GM23338 (cell line): ENCODE measurements around the gene RNF152. TPM values are rescaled to one million over a fixed set of nuclear protein-coding genes. Genes with fewer than 3 reads are reported as not detected.

Experiments used
- ATAC-seq: fragments of 200-7000 bp; cut with Tn5 transposase; 3 replicates; pipeline ENCODE4 v1.9.1; 2020
- DNase-seq: peaks from one replicate; pipeline ENCODE4 v3.0.0-alpha.2; 2015; ENCODE audit warnings: low spot score
- H2AFZ ChIP-seq: fragments of 200-600 bp; sonication (generic); 2 replicates; pipeline ENCODE4 v1.8.0; 2016; ENCODE audit warnings: antibody characterized with exemption, mild to moderate bottlenecking, moderate library complexity
- H3F3A ChIP-seq: fragments of 200-600 bp; sonication (generic); replicated peaks from 2 replicates; pipeline ENCODE4 v1.8.0; 2017; ENCODE audit warnings: antibody characterized with exemption, mixed run types, low read depth
- H3K27ac ChIP-seq: fragments of 200-600 bp; sonication (generic); 2 replicates; pipeline ENCODE4 v1.6.1; 2016; ENCODE audit warnings: low read depth
- H3K27me3 ChIP-seq: fragments of 200-600 bp; sonication (generic); 2 replicates; pipeline ENCODE4 v1.8.0; 2016; ENCODE audit warnings: mild to moderate bottlenecking, mixed run types, moderate library complexity; ENCODE audit not compliant: insufficient read depth
- H3K36me3 ChIP-seq: fragments of 200-600 bp; sonication (generic); 2 replicates; pipeline ENCODE4 v1.8.0; 2016; ENCODE audit warnings: mild to moderate bottlenecking; ENCODE audit not compliant: insufficient read depth
- H3K4me1 ChIP-seq: fragments of 200-600 bp; sonication (generic); 2 replicates; pipeline ENCODE4 v1.8.0; 2016; ENCODE audit warnings: mild to moderate bottlenecking, moderate library complexity; ENCODE audit not compliant: insufficient read depth
- H3K4me2 ChIP-seq: fragments of 200-600 bp; sonication (generic); 2 replicates; pipeline ENCODE4 v1.7.1; 2017; ENCODE audit warnings: mixed run types
- H3K4me3 ChIP-seq: fragments of 200-600 bp; sonication (generic); 2 replicates; pipeline ENCODE4 v1.6.1; 2016; ENCODE audit warnings: mixed run types
- H3K79me2 ChIP-seq: fragments of 200-600 bp; sonication (generic); replicated peaks from 2 replicates; pipeline ENCODE4 v1.8.0; 2017; ENCODE audit warnings: mild to moderate bottlenecking; ENCODE audit not compliant: insufficient read depth
- H3K9me2 ChIP-seq: fragments of 200-600 bp; sonication (generic); 2 replicates; pipeline ENCODE4 v1.8.0; 2017; ENCODE audit not compliant: insufficient read depth
- H4K20me1 ChIP-seq: fragments of 200-600 bp; sonication (generic); replicated peaks from 2 replicates; pipeline ENCODE4 v1.8.0; 2017; ENCODE audit warnings: mild to moderate bottlenecking; ENCODE audit not compliant: insufficient read depth
- H3K27ac Mint-ChIP-seq: 2 replicates; pipeline ENCODE4 v1.8.0; 2020; ENCODE audit warnings: inconsistent platforms, mild to moderate bottlenecking, moderate library complexity, mixed read lengths
- H3K27me3 Mint-ChIP-seq: 3 replicates; pipeline ENCODE4 v1.8.0; 2022; ENCODE audit warnings: low read depth, mild to moderate bottlenecking, moderate library complexity, mixed read lengths, inconsistent platforms; ENCODE audit not compliant: insufficient read depth, poor library complexity
- H3K36me3 Mint-ChIP-seq: 3 replicates; pipeline ENCODE4 v1.8.0; 2021; ENCODE audit warnings: low read depth, mild to moderate bottlenecking, inconsistent platforms, moderate library complexity, mixed read lengths
- H3K4me1 Mint-ChIP-seq: 3 replicates; pipeline ENCODE4 v1.8.0; 2020; ENCODE audit warnings: mild to moderate bottlenecking, inconsistent platforms, mixed read lengths
- H3K4me3 Mint-ChIP-seq: 3 replicates; pipeline ENCODE4 v1.8.0; 2021; ENCODE audit warnings: moderate library complexity, mild to moderate bottlenecking, inconsistent platforms, mixed read lengths
- H3K9me3 Mint-ChIP-seq: 3 replicates; pipeline ENCODE4 v1.8.0; 2020; ENCODE audit warnings: moderate library complexity, mild to moderate bottlenecking, inconsistent platforms, mixed read lengths
- CREB1 ChIP-seq: fragments of 250-450 bp; sonication (Bioruptor Pico); IDR thresholded peaks from 2 replicates; pipeline ENCODE4 v1.5.0; 2020; ENCODE audit warnings: low read depth, mild to moderate bottlenecking, moderate library complexity
- CTCF ChIP-seq, 2 experiments: fragments of 200-600 bp in 1 of 2; sonication (generic) in 1 of 2; conservative IDR thresholded peaks; 2 replicates each; pipeline versions ENCODE4 v1.5.1 to v1.6.1; 2016 to 2017; ENCODE audit warnings: antibody characterized with exemption in 2 of 2, low read depth in 2 of 2, mild to moderate bottlenecking in 2 of 2, moderate library complexity in 1 of 2
- ETS1 ChIP-seq: IDR thresholded peaks from 2 replicates; pipeline ENCODE4 v1.6.1; 2016; ENCODE audit warnings: antibody characterized with exemption
- EZH2phosphoT487 ChIP-seq: fragments of 200-600 bp; sonication (generic); IDR thresholded peaks from one replicate; pipeline ENCODE4 v1.8.1; 2018; ENCODE audit warnings: antibody characterized with exemption; ENCODE audit not compliant: unreplicated experiment
- JUNB ChIP-seq: IDR thresholded peaks from one replicate; pipeline ENCODE4 v1.6.1; 2016; ENCODE audit warnings: antibody characterized with exemption; ENCODE audit not compliant: unreplicated experiment
- NANOG ChIP-seq: IDR thresholded peaks from 2 replicates; pipeline ENCODE4 v1.6.1; 2016; ENCODE audit warnings: antibody characterized with exemption, borderline replicate concordance
- POLR2AphosphoS5 ChIP-seq: IDR thresholded peaks from 2 replicates; pipeline ENCODE4 v1.6.1; 2016; ENCODE audit warnings: antibody characterized with exemption, low read depth
- ZNF114 ChIP-seq: fragments of 250-450 bp; sonication (Bioruptor Pico); IDR thresholded peaks from 2 replicates; pipeline ENCODE4 v1.5.0; 2020; ENCODE audit warnings: mild to moderate bottlenecking, moderate library complexity
- polyA plus RNA-seq: library from polyadenylated mRNA; unstranded; fragments of >200 nt; fragmentation: Nextera tagmentation; extraction: Ambion mirVana; gene quantifications from 2 replicates; pipeline ENCODE4 v1.2.1, GENCODE V29; 2016
- total RNA-seq: library from RNA; depleted of rRNA; stranded (reverse); fragments of >200 nt; shearing (Covaris generic); gene quantifications from 2 replicates; pipeline ENCODE4 v1.2.3, GENCODE V29; 2014
- TF ChIP-seq, protein P1 (sequence below): fragments of 250-450 bp; sonication (Bioruptor Pico); IDR thresholded peaks from 2 replicates; pipeline ENCODE4 v1.5.0; 2020; ENCODE audit warnings: mild to moderate bottlenecking, moderate library complexity

The RNF152 gene
- total and polyA plus RNA-seq, 2 experiments from 2014 or later = 1.2 to 2.9 TPM

- Histone ChIP-seq H3K36me3 (no peaks in the 10 kb centered on the region), H3K4me2 (no peak overlapping the region), H3K9me2 (0 out of 2 replicates have a peak, but pooled peaks cover 3% of the 10 kb centered on the region), H3K79me2 (no peaks in the 10 kb centered on the region), H3F3A (no peaks in the 10 kb centered on the region), H4K20me1 (no peaks in the 10 kb centered on the region), H3K27ac (no peak overlapping the region), H3K4me1 (no peaks in the 10 kb centered on the region), H3K4me3 (no peak overlapping the region), H3K27me3 (no peaks in the 10 kb centered on the region), H2AFZ (no peak overlapping the region)
- H3K27ac Mint-ChIP-seq = no peak overlapping the region
- H3K27me3 Mint-ChIP-seq = peaks cover 4% of the 10 kb centered on the region
- DNase-seq (no peak), ATAC-seq (no peak)
- no peak overlapping the region for H3K4me3 Mint-ChIP-seq
- H3K9me3 Mint-ChIP-seq = peaks cover 4% of the 10 kb centered on the region; the same call in 1 of the 3 replicates
- no peaks in the 10 kb centered on the region; the same call in 2 of the 3 replicates for H3K4me1 Mint-ChIP-seq
- H3K36me3 Mint-ChIP-seq = no peaks in the 10 kb centered on the region; the same call in 2 of the 3 replicates
- TF ChIP-seq CREB1 (CRISPR knock-in tag) = no peak
- TF ChIP-seq, protein P1, sequence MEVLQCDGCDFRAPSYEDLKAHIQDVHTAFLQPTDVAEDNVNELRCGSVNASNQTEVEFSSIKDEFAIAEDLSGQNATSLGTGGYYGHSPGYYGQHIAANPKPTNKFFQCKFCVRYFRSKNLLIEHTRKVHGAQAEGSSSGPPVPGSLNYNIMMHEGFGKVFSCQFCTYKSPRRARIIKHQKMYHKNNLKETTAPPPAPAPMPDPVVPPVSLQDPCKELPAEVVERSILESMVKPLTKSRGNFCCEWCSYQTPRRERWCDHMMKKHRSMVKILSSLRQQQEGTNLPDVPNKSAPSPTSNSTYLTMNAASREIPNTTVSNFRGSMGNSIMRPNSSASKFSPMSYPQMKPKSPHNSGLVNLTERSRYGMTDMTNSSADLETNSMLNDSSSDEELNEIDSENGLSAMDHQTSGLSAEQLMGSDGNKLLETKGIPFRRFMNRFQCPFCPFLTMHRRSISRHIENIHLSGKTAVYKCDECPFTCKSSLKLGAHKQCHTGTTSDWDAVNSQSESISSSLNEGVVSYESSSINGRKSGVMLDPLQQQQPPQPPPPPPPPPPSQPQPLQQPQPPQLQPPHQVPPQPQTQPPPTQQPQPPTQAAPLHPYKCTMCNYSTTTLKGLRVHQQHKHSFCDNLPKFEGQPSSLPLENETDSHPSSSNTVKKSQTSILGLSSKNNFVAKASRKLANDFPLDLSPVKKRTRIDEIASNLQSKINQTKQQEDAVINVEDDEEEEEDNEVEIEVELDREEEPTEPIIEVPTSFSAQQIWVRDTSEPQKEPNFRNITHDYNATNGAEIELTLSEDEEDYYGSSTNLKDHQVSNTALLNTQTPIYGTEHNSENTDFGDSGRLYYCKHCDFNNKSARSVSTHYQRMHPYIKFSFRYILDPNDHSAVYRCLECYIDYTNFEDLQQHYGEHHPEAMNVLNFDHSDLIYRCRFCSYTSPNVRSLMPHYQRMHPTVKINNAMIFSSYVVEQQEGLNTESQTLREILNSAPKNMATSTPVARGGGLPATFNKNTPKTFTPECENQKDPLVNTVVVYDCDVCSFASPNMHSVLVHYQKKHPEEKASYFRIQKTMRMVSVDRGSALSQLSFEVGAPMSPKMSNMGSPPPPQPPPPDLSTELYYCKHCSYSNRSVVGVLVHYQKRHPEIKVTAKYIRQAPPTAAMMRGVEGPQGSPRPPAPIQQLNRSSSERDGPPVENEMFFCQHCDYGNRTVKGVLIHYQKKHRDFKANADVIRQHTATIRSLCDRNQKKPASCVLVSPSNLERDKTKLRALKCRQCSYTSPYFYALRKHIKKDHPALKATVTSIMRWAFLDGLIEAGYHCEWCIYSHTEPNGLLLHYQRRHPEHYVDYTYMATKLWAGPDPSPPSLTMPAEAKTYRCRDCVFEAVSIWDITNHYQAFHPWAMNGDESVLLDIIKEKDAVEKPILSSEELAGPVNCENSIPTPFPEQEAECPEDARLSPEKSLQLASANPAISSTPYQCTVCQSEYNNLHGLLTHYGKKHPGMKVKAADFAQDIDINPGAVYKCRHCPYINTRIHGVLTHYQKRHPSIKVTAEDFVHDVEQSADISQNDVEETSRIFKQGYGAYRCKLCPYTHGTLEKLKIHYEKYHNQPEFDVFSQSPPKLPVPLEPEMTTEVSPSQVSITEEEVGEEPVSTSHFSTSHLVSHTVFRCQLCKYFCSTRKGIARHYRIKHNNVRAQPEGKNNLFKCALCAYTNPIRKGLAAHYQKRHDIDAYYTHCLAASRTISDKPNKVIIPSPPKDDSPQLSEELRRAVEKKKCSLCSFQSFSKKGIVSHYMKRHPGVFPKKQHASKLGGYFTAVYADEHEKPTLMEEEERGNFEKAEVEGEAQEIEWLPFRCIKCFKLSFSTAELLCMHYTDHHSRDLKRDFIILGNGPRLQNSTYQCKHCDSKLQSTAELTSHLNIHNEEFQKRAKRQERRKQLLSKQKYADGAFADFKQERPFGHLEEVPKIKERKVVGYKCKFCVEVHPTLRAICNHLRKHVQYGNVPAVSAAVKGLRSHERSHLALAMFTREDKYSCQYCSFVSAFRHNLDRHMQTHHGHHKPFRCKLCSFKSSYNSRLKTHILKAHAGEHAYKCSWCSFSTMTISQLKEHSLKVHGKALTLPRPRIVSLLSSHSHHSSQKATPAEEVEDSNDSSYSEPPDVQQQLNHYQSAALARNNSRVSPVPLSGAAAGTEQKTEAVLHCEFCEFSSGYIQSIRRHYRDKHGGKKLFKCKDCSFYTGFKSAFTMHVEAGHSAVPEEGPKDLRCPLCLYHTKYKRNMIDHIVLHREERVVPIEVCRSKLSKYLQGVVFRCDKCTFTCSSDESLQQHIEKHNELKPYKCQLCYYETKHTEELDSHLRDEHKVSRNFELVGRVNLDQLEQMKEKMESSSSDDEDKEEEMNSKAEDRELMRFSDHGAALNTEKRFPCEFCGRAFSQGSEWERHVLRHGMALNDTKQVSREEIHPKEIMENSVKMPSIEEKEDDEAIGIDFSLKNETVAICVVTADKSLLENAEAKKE (CRISPR knock-in tag) = no peak
- TF ChIP-seq JUNB = no peak
- TF ChIP-seq NANOG = no peak
- TF ChIP-seq ETS1 = no peak
- TF ChIP-seq EZH2phosphoT487 = no peak
- no peak for TF ChIP-seq POLR2AphosphoS5
- TF ChIP-seq ZNF114 = no peak
- no peak for TF ChIP-seq CTCF (conservative IDR thresholded peaks at IDR 0.05; ENCODE audit: low read depth in 2 of 2)
These were observed 39.0 kb upstream of the RNF152 start for GRCh38 chr18:61931654-61932379.
